NCI-H524 (cell line): Measurements from ENCODE around the gene SLC25A13.
"Not testable (repeated sequence)": the region's sequence is repeated elsewhere in the genome, so short reads cannot be mapped to it uniquely, and the experiment has no call there.

Source experiments
- DNase-seq, 2 experiments: peaks; one replicate each; lab custom pipeline; 2025; lab: John Stamatoyannopoulos, UW

Gene SLC25A13

DNA sequence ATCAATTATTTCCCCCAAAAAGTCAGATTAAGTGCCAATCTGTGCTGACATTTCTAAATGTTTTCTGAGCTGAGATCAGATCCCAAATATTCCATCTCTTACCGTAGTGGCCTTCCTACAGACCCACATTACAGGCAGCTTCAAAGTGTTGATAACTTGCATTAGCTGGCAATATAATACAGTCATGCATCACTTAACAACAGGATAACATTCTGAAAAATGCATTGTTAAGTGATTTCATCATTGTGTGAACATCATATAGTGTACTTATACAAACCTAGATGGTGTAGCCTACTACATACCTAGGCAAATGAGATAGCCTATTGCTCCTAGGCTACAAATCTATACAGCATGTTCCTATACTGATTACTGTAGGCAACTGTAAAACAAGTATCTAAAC lies 22.4 kb downstream of the SLC25A13 start:
- no peak for DNase-seq

DNA sequence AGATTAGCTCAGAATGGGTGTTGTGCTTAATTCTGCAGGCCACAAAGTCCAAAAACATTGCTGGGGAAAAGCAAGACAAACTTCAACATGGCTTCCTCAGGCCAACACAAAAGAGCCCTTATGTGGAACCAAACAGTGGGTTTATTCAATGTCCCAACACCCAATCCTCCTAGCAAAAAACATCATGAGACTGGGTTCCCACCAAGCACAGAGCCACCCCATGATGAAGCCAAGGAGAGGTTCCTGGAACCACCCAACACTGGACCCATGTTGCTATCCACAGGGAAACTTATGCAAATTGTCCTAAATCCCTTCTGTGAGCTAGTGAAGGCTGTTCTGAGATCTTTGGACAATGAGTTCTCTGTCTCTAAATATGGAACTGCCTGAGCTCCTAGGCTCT lies 24.0 kb downstream of the SLC25A13 start:
- no peak for DNase-seq

DNA sequence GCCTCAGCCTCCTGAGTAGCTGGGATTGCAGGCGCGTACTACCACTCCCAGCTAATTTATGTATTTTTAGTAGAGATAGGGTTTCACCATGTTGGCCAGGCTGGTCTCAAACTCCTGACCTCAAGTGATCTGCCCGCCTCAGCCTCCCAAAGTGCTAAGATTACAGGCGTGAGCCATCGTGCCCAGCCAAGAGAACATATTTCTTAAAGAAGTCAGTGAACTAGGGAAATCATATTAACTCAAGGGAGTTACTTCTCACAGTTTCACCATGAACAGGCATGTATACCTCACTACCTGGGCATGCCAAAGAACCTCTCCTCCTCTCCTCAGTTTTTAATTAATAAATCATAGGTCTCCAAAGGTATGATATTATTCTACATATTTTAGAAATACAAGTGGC lies 24.5 kb downstream of the SLC25A13 start:
- not testable (repeated sequence) for DNase-seq

DNA sequence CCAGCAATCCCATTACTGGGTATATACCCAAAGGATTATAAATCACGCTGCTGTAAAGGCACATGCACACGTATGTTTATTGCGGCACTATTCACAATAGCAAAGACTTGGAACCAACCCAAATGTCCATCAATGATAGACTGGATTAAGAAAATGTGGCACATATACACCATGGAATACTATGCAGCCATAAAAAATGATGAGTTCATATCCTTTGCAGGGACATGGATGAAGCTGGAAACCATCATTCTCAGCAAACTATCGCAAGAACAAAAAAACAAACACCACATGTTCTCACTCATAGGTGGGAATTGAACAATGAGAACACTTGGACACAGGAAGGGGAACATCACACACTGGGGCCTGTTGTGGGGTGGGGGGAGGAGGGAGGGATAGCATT lies 28.0 kb downstream of the SLC25A13 start:
- not testable (repeated sequence) for DNase-seq

DNA sequence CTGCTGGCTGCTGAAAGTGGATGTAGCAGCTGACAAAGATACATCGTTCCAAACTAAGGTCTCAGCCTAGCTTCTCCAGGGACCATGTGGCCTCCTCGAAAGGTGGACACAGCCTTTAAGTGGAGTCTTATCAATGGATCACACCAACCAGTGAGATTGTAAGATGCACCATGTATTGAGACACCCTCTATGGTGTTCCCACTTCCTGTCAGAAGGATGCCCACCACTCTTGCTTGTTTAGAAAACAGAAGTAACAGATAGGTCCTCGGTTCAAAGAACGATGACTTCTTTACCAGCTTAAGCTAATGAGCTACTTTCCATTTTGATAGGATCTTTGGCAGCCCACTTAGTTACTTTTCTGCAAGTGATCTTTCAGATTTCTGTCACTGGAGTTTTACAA lies 34.3 kb downstream of the SLC25A13 start:
- DNase-seq: no peak

DNA sequence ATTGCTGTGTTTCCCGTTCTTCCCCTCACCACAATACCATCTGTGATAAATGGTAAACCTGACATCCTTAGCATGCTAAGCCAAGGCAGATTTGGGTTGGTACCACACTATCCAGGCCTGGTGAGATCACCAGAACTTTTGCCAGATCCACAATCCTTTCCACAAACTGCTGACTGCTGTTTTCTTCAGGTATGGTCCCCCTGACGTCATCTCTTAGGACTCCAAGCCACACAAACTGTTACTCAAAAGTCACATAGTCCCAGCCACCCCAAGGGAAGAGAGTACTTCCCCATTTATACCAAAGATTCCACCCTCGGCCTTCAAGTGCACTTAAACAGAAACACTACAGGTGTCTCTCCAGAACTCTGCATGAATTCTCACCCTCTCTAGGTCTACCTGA lies 34.8 kb downstream of the SLC25A13 start:
- DNase-seq: no peak

DNA sequence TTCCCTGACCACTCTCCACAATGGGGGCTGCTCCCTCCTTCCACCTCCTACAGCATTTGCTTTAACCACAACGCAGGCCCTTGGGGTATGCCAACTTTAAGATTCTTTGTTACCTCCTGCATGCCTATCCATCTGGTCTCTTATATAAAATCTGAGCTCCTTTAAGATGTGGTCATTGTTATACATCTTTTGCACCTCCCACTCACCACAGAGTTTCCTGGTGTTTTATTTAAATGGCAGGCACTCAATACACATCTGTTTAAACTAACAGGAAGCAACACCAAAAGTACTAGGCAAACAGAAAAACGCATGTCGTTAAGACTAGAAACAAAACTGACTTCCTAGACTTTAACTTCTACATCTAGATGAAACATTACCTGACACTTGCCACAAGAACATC lies 36.3 kb downstream of the SLC25A13 start:
- DNase-seq: no peak

DNA sequence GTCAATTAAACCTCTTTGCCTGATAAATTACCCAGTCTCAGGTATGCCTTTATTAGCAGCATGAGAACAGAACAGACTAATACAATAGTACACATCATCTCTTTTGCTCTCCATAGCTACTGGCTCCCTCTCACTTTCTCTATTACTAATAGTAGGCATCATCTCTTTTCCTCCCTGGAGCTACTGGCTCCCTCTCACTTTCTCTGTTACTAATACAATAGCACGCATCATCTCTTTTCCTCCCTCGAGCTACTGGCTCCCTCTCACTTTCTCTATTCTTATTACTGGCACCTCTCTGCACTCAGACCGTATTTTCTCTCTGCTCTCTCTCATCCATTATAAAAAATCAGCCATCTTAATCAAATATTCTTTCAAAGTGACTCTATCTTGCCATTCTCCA lies 37.1 kb downstream of the SLC25A13 start:
- DNase-seq: no peak

DNA sequence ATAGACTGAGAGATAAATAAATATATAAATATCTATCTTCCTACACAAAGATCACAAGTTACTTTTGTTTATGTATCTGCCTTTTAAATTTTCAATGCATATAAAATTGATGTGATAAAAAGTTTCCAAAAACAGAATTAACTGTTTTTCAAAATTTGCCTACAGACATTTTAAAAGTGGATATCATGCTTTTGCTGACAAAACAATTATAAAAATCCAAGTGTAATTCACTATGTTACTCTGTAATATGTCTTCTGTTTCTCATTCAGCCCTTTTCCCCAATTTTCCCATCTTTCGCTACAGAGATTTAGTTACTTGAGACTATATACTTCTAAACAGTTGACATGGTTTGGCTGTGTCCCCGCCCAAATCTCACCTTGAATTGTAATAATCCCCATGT lies 37.7 kb downstream of the SLC25A13 start:
- no peak for DNase-seq

DNA sequence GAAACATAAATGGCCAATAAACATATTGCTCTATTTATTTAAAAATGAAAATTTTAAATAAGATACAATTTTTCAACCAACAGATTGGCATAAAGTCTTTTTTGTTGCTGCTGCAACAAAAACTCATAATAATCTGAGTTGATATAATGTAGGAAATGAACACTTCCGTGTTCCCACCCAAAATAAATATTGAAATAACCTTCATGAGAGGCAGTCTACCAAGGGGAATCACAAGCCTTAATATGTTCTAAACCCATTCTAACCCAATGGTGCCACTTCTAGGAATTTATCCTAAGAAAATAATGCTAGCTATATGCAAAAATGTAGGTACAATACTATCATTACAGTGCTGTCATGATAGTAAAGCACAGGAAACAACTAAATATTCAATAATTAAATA lies 39.1 kb downstream of the SLC25A13 start:
- DNase-seq: no peak

DNA sequence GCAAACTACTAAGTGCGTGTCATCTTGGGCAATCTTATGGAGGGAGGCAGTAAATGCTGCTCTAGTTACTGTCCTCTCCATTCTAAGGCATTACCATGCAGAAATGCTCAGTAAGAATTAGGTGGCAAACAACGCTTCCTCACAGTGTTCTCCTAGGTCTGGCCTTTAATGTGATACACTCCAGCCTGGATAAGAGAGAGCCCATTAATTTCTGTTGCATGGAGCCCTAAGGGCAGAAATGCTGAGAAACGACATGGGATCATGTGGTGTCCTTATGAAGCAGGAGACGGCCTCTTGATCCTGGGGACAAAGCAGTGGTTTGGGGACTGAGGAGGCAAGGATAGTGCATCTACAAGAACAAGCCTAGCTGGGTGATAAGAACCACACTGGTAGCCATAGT lies 44.0 kb downstream of the SLC25A13 start:
- DNase-seq: no peak

DNA sequence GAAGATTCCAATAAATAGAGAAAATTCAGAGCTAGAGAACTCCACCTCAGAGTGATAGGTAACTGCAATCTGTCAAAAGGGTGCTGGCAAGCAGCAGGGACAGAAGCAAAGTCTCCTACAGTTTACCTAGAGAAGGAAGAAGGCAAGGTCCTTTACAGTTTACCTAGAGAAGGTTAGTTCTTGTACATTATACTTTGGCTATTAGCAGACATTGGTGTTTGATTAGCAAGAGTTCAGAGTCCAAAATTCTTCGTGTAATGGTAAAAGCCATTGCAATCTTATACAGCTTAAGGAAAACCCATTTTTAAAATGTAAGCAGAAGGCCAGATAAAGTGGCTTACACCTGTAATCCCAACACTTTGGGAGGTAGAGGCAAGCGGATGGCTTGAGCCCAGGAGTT lies 45.9 kb downstream of the SLC25A13 start:
- no peak for DNase-seq

DNA sequence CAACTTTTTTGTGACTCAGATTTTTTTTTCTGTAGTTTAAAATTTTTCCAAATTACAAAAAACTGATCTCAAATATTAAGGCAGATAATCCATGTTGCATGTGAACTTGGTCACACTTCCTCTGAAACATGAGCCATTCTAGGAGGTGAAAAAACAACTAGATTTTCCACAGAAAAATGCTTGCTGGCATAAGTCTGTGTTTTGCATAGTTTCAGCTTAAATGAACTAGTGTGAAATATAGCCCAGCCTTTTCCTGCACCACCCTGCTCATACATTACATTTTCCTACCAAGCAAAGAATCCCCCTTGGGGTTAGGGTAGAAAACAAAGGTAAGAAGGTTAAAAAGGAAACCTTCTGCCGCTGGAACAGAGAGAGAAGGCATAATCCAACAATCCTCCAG lies 48.2 kb downstream of the SLC25A13 start:
- no peak for DNase-seq

DNA sequence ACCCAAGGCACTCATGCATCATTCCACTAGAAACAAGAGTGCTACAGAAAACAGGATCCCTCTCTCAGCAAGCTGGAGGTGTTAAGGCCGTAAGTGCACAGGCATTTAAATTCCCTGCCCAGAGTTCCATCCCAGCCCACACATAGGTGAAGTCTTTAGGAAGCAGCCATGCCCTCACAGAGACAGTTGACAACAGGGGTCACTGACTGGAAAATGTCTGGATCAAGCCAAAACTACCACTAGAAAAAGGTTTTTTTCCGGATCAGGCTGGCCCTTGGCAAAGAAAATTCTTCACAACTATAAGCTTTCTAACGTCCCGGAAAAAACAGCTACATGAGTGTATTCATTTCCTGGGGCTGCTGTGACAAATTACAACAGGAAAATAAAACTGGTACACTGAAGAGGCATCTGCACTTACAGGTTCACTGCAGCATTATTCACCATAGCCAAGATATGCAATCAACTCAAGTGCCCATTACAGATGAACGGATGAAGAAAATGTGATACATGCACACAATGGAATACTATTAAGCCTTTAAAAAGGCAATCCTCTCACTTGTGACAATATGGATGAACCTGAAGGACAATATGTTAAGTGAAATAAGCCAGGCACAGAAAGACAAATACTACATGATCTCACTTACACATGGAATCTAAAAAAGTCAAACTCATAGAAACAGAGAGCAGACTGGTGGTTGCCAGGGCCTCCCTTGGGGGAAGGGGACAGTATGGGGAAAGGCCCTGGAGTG lies 52.5 kb downstream of the SLC25A13 start:
- DNase-seq: no peak

DNA sequence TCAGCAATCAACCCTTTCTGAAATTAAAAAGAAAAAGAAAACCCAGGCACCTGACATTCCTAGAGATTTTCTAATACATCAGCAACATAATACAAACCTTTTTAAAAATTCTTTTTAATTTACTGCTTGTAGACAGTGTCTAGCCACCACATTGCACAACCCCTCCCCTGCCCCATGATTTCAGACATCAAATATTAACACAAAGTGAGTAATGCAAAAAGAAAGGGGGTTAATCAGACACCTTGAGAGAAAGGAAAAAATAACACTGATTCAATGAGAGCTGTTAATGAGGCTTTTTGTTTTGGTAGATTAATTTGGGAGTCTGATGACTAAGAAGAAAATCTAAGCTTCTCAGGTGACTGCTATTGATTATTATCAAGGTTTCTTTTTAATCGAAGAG lies 55.3 kb downstream of the SLC25A13 start:
- no peak for DNase-seq

DNA sequence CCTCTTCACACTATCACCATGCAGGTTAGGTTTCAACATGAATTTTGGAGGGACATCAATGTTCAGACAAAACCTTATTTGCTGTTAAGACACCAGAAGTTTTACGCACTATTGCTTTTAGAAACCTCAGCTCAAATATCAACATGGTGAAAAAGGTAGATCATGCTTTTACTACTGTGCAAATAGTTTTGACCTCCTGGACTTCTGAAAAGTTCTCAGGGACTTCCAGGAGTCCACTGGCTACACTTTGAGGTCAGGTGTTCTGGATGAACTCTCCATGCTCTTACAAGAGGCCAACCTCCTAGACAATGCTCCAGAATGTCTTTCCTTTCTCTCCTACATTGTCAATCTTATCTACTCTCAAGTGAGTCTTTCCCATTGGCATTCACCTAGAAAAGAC lies 55.9 kb downstream of the SLC25A13 start:
- DNase-seq: no peak

DNA sequence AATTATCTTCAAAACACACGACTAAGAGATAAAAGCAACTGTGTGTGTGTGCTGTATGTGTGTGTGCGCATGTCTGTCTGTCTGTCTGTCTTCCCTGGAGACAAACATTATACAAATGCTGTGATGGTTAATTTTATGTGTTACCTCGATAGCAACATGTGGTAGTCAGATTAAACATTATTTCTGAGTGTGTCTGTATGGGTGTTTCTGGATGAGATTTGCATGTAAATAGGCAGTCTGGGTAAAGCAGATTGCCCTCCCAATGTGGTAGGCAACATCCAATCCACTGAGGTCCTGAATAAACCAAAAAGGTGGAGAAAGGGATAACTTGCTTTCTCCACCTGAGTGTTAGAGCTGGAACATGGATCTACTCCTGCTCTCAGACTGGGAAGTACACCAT lies 67.9 kb downstream of the SLC25A13 start:
- DNase-seq: no peak

DNA sequence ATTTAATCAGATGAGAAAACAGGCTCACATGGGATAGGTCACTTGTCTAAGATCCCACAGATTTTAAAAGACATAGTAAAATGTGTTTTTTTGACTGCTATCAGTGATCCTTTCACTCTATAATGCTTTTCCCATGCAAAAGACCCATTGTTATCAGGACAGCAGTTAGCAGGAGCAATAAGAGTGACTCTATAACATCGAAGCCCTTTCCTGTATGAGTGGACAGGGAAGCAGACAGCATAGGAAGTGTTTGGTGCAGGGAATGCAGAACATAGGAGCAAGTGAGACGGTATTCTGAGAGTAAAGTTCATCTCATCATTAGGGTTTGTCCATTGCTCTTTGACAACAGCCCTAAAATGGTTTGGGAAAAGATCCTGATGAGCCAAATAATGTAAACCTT lies 68.5 kb downstream of the SLC25A13 start:
- no peak for DNase-seq

DNA sequence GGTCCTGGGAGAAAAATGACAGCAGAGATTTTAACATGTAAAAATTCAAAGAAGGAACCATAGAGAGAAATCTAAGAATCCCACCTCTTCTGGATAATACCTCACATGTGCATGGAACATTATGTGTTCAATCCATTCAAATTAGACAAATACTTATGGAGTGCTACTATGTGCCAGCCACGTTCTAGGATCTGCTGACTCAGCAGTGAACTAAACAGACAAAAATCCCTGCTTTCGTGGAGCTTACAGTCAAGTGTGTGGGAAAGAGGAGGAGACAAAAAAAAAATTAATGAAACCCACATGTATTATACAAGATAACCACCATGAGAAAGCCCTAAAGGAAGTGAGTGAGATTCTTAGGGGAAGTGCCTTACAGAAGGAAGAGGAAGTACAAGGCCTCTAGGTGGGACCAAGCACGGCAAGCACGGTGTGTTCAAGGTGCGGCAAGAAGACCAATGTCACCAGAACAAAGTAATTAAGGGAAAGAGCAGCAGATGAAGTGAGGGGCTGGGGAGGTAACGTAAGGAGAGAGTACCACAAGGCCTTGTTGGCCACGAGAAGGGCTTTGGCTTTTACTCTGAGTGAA lies 71.0 kb downstream of the SLC25A13 start:
- DNase-seq: no peak

DNA sequence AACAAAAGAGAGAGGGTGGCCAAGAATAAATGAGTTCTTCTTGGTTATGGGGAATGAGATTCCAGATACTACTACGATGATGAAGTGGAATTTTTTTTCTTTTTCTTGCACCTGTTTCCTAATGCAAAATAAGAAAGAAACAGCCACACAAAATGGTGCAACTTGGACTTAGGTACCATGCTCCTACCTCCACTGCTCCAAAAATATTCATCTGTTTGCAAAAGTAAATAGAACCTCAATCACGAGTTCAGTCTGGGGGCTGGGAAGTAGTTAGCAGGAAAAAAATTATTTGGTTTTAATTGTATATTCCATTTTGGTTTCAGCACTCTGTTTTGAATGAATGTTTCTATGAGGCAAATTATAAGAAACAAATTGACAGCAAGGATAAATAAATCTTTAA lies 73.5 kb downstream of the SLC25A13 start:
- DNase-seq: no peak

DNA sequence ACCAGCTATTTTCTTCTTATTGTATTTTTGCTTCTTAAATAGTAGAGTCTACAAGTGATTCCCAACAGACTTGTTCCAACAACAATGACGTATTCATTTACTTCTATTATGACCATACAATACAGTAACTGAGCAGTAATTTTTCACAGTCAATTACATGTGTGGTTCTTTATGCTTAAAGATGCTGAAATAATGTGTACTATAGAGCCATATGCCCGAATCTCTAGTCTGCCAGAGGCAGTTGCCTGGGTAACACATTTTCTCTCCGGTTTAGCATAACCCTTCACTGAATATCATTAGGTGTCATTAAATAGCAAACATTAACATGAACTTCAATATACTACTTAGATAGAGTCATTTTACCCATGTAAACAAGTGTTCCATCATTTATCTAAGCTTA lies 75.0 kb downstream of the SLC25A13 start:
- no peak for DNase-seq

DNA sequence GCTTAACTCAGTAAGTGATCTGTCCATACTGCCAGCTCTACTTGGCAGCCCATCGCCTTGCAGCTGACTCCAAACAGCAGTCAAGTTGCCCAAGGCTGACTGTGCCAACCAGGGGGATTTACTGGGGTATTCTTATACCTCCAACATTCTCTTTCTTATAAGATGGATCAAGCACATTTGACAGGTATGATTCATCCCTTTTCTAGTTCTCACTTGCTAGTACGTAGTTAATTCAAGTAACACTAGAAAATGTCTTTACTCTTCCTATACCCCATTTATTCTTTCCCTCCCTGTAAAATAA lies 77.0 kb downstream of the SLC25A13 start:
- DNase-seq: no peak

DNA sequence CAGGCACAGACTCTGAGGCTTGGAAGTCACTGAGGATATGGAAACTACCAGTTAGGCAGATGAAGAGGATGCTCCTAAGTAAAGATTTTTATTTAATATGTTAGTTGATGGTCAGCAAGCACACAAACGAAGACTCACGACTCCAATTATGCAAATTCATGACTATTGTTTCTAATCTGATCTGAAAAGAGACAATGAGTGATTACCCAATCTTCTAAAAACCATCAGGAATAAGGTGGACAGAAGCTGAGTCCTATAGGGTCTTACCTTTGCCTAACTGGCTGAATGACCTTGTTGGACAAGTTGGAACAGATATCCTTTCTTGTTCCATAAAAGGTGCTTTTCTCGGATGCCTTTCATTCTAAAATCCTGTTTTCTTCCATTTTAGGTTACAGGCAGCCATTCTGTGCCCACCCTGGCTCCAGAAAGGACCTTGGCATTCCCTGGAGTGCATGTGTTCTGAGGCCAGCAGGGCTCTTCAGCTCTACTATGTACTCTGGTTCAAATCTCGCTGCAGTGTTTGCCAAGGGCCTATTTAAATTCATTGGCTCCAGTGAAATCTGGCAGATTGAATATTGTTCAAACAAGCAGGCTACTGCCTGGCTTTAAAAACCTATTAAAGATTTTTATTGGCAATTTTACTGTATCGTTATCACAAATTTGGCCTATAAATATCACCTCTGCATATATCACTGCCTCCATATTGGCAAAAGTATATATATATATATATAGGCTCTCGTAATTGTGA lies 77.5 kb downstream of the SLC25A13 start:
- DNase-seq: no peak

DNA sequence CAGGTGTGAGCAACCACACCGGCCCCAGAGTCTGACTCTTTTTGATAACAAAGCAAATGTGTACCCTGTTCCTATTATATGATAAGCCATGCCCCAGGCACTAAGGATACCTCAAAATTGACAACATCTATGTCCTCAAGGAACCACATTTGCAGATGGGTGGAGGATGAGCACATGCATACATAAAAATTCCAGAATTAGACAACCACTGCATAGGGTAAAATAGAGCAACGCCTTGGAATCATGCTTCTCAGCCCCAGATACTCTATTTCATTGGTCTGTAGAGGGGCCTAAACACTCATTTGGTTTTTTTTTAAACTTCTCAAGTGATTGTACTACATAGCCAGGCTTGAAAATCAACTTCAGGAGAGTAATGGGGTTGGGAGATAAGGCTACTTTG lies 78.7 kb downstream of the SLC25A13 start:
- DNase-seq: no peak
